HG02885 (cell line): ENCODE results near the gene DNAJC10.
"Not testable (repeated sequence)": the region's sequence is repeated elsewhere in the genome, so short reads cannot be mapped to it uniquely, and the experiment has no call there.

Experiments
- ATAC-seq: cut with Tn5 transposase; IDR thresholded peaks from one replicate; pipeline ENCODE4 v1.9.1; 2021; ENCODE audit warnings: mild to moderate bottlenecking; ENCODE audit not compliant: unreplicated experiment, poor library complexity

Gene DNAJC10

DNA sequence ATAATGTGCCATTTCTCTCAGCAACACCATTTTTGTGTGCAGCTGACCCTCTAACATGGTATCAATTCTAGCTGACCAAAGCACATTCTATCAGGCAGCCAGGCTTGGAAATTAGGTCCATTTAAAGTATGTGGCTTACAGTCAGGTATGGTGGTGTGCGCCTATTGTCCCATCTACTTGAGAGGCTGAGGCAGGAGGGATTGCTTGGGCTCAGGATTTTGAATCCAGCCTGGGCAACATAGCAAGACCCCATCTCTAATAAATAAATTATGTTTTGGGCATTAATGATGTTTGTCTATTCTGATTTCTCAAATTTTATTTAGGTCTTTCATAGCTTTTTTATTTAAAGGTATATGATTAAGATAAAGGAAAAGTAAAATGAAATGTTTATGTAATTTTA lies 63.3 kb downstream of the DNAJC10 start:
- ATAC-seq: no peak

DNA sequence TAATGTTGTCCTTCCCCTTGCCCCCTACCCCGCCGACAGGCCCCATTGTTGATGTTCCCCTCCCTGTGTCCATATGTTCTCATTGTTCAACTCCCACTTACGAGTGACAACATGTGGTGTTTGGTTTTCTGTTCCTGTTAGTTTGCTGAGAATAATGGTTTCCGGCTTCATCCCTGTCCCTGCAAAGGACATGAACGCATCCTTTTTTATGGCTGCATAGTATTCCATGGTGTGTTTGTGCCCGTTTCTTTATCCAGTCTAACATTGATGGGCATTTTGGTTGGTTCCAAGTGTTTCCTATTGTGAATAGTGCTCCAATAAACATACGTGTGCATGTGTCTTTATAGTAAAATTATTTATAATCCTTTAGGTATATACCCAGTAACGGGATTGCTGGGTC lies 65.0 kb downstream of the DNAJC10 start:
- not testable (repeated sequence) for ATAC-seq

DNA sequence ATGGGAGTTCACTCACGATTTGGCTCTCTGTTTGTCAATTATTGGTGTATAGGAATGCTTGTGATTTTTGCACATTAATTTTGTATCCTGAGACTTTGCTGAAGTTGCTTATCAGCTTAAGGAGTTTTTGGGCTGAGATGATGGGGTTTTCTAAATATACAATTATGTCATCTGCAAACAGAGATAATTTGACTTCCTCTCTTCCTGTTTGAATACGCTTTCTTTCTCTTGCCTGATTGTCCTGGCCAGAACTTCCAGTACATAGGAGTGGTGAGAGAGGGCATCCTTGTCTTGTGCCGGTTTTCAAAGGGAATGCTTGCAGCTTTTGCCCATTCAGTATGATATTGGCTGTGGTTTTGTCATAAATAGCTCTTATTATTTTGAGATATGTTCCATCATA lies 66.6 kb downstream of the DNAJC10 start:
- not testable (repeated sequence) for ATAC-seq

DNA sequence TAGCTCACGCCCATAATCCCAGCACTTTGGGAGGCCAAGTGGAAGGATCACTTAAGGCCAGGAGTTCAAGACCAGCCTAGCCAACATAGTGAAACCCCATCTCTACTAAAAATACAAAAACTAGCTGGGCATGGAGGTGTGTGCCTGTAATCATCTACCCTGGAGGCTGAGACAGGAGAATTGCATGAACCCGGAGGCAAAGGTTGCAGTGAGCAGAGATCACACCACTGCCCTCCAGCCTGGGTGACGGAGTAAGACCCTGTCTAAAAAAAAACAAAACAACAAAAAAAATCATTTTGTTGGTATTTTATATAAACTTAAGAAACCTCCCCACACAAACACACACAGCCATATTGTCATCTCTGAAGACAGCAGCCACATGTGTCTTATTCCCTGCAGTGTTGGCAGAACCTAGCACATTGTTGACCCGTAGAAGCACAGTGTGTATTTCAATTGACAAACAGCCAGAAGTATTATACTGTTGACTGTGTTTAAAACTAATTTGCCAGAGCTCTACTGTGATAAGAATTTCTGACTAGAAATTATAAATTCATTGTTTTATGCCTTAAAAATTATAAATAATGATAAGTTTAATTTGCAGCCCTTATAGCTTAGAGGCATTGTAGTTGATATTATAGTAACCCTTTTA lies 68.1 kb downstream of the DNAJC10 start:
- no peak for ATAC-seq

DNA sequence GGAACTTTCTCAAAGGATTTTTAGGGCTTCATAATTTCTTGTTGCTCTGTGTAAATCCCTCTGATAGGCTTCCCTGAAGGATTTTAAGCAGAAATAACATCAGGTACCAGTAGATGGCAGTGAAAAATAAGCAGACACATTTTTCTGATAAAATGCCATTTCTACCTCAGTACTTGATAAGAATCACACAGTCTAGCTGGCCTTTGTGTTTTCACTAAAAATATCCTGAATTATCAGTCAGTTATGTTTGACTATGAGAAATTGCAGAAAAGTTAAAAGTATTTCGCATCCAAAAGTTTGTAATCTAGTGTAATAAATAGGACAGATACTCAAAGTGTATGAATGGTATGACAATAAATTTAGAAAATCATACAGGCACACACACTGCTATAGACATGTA lies 68.7 kb downstream of the DNAJC10 start:
- ATAC-seq: no peak

DNA sequence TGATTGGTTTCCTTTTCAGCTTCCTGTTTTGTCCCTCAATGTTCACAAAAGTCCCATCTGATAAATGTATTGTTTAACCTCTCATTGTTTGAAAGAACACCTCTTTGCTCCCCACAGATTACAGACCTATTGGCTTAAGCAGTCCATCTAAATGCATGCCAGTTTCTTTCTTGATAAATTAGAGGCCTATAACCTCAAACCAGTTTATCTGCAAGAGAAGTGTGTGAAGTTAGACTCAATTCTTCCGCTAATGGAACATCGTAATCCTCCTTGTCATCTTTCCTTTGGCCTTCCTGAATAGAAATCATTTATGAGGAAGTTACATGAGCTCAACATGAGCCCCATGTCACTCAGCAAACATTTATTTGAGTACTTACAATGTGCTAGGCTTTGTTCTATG lies 76.4 kb downstream of the DNAJC10 start:
- ATAC-seq: no peak

DNA sequence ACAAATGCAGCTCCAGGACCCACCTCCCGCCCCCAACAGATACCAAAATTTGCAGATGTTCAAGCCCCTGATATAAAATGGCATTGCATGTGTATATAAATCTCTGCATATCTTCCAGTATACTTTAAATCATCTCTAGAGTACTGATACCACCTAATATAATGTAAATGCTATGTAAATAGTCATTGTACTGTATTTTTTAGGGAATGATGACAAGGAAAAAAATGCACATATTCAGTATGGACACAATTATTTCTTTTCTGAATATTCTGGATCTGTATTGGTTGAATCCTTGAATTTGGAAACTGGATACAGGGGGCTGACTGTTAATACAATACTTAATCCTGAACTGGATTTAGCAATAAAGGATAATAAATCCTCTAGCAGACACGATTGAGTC lies 82.7 kb downstream of the DNAJC10 start:
- no peak for ATAC-seq

DNA sequence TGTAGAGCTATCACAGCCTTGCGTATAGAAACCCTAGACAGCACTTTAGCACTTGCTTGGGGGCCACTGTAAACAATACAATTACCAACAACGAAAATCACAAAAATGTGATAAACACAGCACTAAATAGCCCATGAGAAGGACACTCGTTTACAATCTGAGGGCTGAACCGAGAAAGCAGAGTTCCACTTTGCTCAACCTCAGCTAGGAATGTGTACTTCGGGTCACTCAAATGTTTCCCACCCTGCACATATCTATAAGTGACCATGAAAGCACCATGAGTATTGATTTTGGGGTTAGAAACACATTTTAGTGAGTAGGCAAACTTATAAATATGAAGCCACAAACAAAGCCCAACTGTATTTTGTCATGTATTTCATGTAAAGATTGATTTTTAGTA lies 88.1 kb downstream of the DNAJC10 start:
- no peak for ATAC-seq

DNA sequence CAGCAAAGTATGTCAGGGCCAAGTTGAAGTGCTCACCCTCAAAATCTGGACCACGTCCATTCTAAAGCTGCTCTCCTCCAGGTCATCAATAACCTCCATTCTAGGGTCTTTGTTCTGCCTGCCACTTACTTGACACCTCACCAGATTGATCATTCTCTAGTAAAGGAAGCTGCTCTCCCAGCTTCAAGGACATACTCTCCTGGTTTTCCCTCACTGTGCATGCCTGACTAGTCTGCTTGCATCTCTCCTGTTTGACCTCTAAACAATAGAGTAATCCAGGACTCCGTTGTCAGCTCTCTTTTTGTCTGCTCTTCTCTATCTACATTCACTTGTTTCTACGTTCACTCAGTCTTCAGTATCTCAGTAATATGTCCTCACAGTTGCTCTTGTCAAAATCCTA lies 91.3 kb downstream of the DNAJC10 start:
- no peak for ATAC-seq

DNA sequence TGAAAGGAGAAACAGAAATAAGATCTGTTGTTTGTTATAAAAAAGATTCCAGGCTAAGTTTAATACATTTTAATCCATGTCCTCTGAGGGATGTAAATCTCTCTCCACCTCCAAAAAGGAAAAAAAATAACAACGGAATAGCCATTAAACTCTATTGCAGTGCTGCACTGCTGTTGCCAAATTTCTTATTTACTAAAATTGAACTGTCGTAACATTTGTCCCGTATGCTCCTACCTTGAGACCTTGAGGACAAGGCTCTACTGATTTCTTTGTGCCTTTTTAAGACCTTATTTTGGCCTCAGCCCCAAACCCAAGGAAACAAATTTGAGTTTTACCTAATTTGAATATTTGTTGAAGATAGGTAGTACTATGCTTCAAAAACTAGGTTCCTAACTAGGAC lies 94.0 kb downstream of the DNAJC10 start:
- no peak for ATAC-seq

DNA sequence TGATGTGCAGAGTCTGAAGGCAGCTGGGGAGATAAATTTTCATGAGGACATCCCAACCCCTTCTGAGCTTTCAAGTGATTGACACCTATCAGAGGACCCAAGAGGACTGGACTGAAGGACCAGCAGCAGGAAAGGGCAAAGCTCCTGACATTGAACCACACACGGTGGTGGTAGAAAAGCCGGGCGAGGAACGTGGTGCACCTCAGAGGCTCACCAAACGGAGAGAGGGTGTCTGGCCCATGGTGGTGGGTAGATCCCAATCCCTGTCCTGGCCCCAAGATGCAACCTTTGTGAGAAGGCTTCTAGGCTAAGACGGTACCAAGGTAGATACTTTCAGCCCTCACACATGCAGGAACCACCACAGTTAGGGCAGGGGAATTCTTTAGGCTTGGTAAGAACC lies 98.3 kb downstream of the DNAJC10 start:
- ATAC-seq: no peak

DNA sequence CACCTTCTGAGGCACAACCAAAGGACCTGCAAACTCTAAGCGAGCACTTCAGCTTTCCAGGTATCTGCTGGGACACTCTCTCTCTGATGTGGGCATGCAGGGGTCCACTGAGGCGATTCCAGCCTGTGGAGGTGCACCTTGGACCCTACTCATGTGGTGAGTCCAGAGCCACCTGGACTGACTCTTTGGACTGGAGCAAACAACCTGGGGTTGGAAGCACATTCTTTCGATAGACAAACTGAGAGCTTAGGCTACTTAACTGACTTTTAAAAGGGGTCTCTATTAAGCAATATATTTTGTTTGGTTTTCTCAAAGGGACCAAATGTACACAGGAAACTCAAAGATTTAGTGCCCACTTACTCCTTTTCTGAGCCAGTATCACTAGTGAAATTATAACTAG lies 98.7 kb downstream of the DNAJC10 start:
- ATAC-seq: no peak

DNA sequence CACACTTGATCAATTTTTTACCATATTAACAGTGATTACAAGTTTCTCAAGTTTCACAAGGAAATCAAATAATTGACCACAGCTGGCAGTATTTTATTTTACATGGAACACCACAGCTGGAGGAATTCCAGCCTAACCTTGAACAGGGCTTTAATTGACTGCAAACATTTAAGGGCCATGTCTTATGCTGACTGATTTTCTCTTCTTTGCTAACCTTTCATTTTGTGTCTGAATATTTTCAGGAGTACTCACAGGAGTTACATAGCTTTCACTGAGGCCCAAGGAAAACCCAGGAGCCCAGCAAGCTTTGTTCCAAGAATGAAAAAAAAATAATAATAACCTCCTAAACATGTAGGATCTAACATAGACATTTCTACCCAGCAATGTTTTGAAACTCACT lies 100.8 kb downstream of the DNAJC10 start:
- no peak for ATAC-seq

DNA sequence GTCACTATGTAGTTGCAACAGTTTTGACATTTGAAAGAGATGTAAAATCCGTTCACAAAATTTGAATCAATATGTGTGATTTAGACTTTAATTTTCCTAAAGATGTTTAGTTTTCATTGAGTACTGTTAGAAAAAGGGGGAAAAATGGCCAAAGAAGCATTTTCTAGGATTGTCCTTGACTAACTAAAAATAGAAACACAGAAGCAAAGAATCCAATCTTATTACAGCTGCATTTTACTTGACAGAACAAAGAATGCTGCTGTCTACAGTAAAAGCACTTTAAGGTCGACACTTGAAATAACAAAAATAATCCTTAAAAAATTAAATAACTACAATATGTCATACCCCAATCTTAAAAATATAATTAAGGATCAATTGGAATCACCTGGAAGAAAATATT lies 101.5 kb downstream of the DNAJC10 start:
- no peak for ATAC-seq

DNA sequence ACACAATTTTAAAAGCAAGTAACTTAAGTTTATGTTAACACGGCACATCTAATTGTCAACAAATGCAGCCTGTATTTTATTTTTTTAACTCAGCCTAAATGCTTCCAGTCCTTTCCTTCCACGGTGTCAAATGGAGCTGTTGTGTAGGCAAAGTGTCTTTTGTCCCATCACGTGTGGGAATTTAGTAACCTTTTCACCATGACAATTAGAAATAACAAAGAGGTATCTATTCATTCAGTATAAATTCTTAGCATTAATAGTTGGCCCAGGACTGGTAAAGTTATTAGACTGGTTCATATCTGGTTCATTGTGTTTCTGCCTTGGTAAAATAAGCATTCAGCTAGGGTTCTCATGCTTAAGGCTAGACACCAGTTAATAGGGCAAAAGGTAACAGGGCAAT lies 102.4 kb downstream of the DNAJC10 start:
- ATAC-seq: no peak

DNA sequence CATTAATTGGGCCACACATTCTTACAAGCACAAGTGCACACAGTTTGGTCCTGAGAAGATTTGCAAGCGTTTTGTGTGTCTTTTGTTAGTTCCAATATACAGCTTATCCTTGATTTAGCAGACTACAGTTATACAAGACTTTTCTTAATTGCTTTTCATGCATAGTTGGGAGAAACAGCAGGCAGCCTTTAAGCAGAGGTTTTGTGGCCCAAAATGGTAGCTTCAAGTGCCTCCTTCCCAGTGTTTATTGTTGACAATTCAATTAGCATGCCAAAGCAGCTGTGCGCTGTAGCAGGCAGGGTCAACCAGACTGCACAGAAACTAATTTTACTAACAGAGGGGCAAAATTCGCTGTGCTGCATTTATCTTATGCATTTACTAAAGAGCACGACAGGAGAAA lies 102.9 kb downstream of the DNAJC10 start:
- ATAC-seq: no peak

DNA sequence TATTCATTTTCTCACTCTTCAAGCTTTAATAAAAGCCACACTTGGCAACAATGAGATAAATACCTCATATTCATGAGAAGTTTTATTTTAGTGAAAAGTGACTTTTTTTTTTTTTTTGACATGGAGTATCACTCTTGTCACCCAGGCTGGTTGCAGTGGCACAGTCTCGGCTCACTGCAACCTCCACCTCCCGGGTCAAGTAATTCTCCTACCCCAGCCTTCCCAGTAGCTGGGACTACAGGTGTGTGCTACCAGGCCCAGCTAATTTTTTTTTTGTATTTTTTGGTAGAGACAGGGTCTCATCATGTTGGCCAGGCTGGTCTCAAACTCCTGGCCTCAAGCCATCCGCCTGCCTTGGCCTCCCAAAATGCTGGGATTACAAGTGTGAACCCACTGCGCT lies 103.4 kb downstream of the DNAJC10 start:
- no peak for ATAC-seq

DNA sequence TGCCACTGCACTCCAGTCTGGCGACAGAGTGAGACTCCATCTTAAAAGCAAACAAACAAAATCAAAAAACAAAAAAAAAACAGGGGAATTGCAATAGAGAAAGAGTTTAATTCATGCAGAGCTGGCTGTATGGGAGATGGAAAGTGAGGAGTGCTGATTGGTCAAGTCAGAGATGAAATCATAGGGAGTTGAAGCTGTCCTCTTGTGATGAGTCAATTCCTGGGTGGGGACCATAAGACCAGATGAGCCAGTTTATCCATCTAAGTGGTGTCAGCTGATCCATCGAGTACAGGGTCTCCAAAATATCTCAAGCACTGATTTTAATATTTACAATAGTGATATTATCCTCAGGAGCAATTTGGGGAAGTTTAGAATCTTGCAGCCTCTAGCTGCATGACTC lies 105.1 kb downstream of the DNAJC10 start:
- no peak for ATAC-seq

DNA sequence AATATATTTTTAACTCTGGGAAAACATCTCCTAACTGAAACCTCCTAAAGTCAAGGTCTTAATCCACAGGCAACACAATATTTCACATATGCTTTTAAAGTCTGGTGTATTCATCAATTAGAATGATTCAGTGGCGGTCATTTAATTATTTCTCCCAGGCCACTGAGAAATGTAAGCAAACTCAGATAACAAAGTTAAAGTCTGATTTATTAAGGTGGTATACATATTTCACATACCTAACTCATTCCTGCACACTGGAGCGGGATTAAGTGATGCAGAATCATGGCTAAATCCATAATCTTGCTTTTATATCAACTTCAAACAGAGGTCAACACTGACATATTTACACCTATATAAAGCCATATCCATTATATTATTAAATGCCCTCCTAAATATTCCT lies 106.7 kb downstream of the DNAJC10 start:
- ATAC-seq: no peak

DNA sequence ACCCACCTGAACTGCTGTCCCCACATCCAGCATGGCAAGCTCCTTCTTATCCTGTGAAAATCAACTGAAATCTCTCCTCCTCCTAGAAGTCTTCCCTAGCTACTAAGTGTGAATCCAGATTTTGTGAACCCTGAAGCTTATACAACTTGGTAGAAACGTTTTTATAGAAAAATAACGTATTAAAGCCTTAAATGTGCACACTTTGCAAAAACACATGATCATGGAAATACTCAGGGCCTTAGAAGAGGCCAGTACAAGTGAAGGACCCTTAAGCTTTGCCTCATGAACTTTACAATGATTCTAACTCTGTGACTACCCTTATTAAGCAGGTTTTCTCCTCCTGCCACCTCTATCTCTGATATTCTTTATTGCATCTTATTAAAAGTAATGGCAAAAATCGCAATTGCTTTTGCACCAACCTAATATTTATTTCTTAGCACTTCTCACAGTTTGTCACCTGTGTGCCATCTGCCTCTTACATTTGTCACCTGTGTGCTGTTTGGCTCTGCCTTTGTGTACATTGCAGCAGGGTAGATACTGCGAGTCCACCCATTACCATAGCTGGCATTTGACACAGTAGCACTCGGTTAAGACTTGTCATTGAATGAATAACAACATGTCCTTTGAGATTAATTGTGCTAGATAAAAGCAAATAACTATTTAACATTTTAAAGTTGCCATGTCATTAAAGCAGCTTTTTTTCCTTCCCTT lies 108.2 kb downstream of the DNAJC10 start:
- ATAC-seq: no peak

DNA sequence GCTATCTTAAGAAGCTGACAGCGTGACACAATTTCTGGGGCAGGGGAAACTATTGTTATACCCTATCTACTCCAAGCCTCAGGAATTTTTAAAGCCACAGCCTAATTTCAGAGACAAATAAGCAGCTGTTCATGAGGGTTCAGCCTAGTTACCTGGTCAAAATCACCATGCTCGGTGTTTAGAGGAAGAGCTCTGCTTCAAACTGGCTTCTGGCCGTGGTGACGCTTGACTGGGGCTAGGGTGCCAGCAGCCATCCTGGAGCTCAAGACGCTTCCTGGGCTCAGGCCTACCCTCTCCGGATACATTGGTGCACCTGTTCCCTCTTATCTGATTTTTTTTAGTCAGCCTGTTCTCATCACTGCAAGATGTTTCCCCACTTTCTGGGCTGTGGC lies 108.7 kb downstream of the DNAJC10 start:
- ATAC-seq: no peak

DNA sequence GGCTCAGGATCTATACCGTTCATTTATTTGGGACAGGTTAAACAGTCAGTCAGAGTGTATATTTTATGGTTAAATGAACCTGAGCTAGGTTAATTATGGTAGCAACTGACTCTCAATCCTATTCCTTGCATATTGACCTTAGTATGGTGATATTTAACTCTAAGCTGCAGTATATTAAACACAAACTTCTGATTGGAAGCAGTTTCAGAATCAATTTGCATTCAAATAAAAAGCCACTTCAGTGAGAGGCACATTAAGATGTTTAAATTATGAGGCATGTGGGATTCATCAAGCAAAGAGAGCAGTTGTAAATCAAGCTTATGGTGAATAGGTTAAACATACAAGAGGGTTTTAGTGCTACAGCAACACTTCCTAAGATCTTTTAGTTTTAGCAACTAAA lies 110.0 kb downstream of the DNAJC10 start:
- ATAC-seq: no peak
